HEK293 (cell line): ENCODE data around the gene FAM200C.

Source experiments
- GLI4 ChIP-seq: fragments of 450-650 bp; formaldehyde crosslinking; IDR thresholded peaks from 2 replicates; pipeline ENCODE4 v1.5.1; 2016; ENCODE audit warnings: missing biosample characterization, missing genetic modification characterization
- ZNF10 ChIP-seq: fragments of 450-650 bp; formaldehyde crosslinking; IDR thresholded peaks from 2 replicates; pipeline ENCODE4 v1.5.1; 2017; ENCODE audit warnings: missing biosample characterization, missing genetic modification characterization
- ZNF146 ChIP-seq: fragments of 450-650 bp; formaldehyde crosslinking; IDR thresholded peaks from 2 replicates; pipeline ENCODE4 v1.5.1; 2016; ENCODE audit warnings: missing biosample characterization, missing genetic modification characterization
- ZNF19 ChIP-seq: fragments of 450-650 bp; formaldehyde crosslinking; IDR thresholded peaks from 2 replicates; pipeline ENCODE4; 2016; ENCODE audit warnings: missing biosample characterization, missing genetic modification characterization, low read depth
- ZNF221 ChIP-seq: fragments of 450-650 bp; formaldehyde crosslinking; IDR thresholded peaks from 2 replicates; pipeline ENCODE4 v1.5.1; 2017; ENCODE audit warnings: missing biosample characterization, missing genetic modification characterization, borderline replicate concordance
- ZNF391 ChIP-seq: fragments of 450-650 bp; formaldehyde crosslinking; IDR thresholded peaks from 2 replicates; pipeline ENCODE4 v1.5.1; 2016; ENCODE audit warnings: low read depth, missing biosample characterization, missing genetic modification characterization, borderline replicate concordance
- ZNF433 ChIP-seq: fragments of 450-650 bp; formaldehyde crosslinking; IDR thresholded peaks from 2 replicates; pipeline ENCODE4 v1.5.1; 2016; ENCODE audit warnings: missing biosample characterization, missing genetic modification characterization, low read depth
- ZNF624 ChIP-seq: fragments of 450-650 bp; formaldehyde crosslinking; IDR thresholded peaks from 2 replicates; pipeline ENCODE4 v1.5.1; 2017; ENCODE audit warnings: missing biosample characterization, missing genetic modification characterization
- ZNF768 ChIP-seq: fragments of 450-650 bp; formaldehyde crosslinking; IDR thresholded peaks from 2 replicates; pipeline ENCODE4 v1.5.1; 2018; ENCODE audit warnings: missing biosample characterization, mild to moderate bottlenecking, missing genetic modification characterization
- TF ChIP-seq, protein P1 (sequence below): fragments of 450-650 bp; formaldehyde crosslinking; IDR thresholded peaks from 2 replicates; pipeline ENCODE4 v1.5.1; 2016; ENCODE audit warnings: missing biosample characterization, missing genetic modification characterization
- TF ChIP-seq, protein P2 (sequence below): fragments of 450-650 bp; formaldehyde crosslinking; IDR thresholded peaks from 2 replicates; pipeline ENCODE4 v1.5.1; 2016; ENCODE audit warnings: missing biosample characterization, missing genetic modification characterization, borderline replicate concordance
- TF ChIP-seq, protein P3 (sequence below): fragments of 450-650 bp; formaldehyde crosslinking; IDR thresholded peaks from 2 replicates; pipeline ENCODE4 v1.5.1; 2017; ENCODE audit warnings: missing biosample characterization, mild to moderate bottlenecking, missing genetic modification characterization, moderate library complexity

DNA sequence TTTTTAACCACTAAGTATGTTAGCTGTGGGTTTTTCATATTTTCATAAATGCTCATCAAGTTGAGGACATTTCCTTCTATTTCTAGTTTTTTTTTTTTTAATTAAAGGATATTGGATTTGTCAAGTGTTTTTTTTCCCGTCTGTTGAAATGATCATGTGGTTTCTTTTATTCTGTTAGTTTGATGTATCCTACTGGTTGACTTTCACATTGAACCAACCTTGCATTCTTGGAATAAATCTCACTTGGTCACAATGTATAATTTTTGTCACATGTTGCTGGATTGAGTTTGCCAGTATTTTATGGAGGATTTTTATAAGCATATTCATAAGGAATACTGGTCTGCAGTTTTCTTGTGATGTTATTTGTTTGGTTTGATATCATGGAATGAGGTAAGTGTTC lies 12.4 kb downstream of the FAM200C start:
- TF ChIP-seq, protein P1, sequence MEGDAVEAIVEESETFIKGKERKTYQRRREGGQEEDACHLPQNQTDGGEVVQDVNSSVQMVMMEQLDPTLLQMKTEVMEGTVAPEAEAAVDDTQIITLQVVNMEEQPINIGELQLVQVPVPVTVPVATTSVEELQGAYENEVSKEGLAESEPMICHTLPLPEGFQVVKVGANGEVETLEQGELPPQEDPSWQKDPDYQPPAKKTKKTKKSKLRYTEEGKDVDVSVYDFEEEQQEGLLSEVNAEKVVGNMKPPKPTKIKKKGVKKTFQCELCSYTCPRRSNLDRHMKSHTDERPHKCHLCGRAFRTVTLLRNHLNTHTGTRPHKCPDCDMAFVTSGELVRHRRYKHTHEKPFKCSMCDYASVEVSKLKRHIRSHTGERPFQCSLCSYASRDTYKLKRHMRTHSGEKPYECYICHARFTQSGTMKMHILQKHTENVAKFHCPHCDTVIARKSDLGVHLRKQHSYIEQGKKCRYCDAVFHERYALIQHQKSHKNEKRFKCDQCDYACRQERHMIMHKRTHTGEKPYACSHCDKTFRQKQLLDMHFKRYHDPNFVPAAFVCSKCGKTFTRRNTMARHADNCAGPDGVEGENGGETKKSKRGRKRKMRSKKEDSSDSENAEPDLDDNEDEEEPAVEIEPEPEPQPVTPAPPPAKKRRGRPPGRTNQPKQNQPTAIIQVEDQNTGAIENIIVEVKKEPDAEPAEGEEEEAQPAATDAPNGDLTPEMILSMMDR (tag by site-specific recombination), result no peak
- no peak for TF ChIP-seq ZNF146 (tag by site-specific recombination)
- TF ChIP-seq ZNF19 (tag by site-specific recombination), result no peak
- no peak for TF ChIP-seq ZNF10 (tag by site-specific recombination)
- TF ChIP-seq, protein P2, sequence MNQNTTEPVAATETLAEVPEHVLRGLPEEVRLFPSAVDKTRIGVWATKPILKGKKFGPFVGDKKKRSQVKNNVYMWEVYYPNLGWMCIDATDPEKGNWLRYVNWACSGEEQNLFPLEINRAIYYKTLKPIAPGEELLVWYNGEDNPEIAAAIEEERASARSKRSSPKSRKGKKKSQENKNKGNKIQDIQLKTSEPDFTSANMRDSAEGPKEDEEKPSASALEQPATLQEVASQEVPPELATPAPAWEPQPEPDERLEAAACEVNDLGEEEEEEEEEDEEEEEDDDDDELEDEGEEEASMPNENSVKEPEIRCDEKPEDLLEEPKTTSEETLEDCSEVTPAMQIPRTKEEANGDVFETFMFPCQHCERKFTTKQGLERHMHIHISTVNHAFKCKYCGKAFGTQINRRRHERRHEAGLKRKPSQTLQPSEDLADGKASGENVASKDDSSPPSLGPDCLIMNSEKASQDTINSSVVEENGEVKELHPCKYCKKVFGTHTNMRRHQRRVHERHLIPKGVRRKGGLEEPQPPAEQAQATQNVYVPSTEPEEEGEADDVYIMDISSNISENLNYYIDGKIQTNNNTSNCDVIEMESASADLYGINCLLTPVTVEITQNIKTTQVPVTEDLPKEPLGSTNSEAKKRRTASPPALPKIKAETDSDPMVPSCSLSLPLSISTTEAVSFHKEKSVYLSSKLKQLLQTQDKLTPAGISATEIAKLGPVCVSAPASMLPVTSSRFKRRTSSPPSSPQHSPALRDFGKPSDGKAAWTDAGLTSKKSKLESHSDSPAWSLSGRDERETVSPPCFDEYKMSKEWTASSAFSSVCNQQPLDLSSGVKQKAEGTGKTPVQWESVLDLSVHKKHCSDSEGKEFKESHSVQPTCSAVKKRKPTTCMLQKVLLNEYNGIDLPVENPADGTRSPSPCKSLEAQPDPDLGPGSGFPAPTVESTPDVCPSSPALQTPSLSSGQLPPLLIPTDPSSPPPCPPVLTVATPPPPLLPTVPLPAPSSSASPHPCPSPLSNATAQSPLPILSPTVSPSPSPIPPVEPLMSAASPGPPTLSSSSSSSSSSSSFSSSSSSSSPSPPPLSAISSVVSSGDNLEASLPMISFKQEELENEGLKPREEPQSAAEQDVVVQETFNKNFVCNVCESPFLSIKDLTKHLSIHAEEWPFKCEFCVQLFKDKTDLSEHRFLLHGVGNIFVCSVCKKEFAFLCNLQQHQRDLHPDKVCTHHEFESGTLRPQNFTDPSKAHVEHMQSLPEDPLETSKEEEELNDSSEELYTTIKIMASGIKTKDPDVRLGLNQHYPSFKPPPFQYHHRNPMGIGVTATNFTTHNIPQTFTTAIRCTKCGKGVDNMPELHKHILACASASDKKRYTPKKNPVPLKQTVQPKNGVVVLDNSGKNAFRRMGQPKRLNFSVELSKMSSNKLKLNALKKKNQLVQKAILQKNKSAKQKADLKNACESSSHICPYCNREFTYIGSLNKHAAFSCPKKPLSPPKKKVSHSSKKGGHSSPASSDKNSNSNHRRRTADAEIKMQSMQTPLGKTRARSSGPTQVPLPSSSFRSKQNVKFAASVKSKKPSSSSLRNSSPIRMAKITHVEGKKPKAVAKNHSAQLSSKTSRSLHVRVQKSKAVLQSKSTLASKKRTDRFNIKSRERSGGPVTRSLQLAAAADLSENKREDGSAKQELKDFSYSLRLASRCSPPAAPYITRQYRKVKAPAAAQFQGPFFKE, result no peak
- TF ChIP-seq, protein P3, sequence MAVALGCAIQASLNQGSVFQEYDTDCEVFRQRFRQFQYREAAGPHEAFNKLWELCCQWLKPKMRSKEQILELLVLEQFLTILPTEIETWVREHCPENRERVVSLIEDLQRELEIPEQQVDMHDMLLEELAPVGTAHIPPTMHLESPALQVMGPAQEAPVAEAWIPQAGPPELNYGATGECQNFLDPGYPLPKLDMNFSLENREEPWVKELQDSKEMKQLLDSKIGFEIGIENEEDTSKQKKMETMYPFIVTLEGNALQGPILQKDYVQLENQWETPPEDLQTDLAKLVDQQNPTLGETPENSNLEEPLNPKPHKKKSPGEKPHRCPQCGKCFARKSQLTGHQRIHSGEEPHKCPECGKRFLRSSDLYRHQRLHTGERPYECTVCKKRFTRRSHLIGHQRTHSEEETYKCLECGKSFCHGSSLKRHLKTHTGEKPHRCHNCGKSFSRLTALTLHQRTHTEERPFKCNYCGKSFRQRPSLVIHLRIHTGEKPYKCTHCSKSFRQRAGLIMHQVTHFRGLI (tag by site-specific recombination), result no peak
- TF ChIP-seq ZNF221 (tag by site-specific recombination), result no peak
- no peak for TF ChIP-seq ZNF391
- no peak for TF ChIP-seq ZNF624 (tag by site-specific recombination)
- TF ChIP-seq ZNF433 (tag by site-specific recombination), result no peak
- TF ChIP-seq GLI4 (tag by site-specific recombination), result no peak
- TF ChIP-seq ZNF768 (tag by site-specific recombination), result no peak
